CD4-positive, alpha-beta T cell treated with Interferon alpha-2 for 1 hour (primary cell): Measurements from ENCODE around the gene TTC22.

Experiments
- DNase-seq, 2 donors: peaks; one replicate each; pipeline ENCODE4 v3.0.0-alpha.2; 2020 to 2022

The TTC22 gene

DNA sequence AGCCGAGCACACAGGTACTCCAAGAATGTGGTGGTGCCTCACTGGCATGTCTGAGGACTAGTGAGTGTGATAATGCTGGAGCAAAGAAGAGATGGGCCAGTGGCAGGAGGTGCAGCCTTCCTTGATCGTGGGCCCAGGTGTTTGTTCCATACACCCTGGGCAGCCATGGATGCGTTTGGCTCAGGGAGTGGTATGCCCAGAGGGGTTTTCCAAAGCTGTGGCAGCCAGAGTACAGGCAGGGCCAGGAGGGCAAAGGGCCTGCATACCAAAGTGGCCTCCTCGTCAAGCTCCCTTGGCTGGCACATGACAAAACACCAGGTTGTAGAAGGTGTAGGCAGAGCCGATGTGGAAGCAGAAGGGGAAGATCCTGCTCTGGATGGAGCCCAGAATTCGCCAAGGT lies 55.8 kb downstream of the TTC22 start:
- DNase-seq = no peak

DNA sequence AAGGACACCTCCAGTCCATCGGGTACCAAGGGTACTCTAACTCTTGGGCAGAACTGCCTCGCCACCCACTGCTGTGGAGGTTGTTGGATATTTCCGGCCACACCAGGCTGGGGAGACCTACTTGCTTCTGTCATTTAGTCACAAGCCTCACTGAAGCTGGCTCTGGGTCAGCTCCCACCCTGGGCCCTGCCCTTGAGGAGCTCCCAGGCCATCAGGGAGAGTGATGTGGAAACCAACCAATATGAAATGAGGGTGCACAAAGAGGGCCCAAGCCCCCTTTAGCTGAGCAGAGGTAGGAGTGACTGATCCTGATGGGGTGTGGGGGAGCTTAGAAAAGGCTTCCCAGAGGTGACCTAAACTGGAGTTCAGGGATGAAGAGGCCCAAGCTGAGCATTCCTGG lies 56.4 kb downstream of the TTC22 start:
- DNase-seq = no peak

DNA sequence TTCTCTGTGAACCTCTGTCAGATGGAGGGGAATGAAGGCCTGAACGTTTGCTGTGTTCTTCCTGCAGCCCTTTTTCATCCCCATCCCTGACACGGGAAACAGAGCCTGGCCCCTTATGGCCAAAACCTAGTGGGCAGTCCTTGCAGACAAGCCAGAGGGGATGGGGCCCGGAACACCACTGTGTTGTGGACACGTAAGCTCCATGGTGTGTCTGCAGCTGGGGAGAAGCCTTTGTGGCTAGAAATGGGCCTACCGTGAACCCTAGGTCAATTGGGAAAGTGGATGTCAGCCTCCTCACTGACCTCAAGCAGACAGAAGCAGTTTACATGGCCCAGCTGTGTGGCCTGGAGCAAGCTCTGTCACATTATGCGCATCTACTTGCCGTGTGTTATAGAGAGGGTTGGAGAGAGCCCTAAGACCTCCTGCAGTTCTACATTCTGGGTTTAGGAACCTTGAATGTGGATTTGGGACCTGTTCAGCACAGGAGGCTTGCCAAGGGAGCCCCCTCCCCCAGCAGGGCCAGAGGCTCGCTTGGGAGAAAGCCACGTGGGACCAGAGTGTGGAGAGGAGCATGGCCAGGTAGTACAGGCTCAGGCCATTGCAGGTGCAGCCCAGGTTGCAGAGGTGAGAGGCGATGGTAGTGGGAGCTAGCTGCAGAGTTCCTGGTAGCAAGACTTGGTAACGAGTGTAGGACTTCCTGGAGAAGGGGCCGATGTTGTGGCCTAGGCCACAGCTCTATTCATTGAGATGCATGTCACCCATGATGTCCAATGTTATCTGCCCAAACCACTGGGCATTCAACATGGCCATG lies 57.5 kb downstream of the TTC22 start:
- no peak for DNase-seq

DNA sequence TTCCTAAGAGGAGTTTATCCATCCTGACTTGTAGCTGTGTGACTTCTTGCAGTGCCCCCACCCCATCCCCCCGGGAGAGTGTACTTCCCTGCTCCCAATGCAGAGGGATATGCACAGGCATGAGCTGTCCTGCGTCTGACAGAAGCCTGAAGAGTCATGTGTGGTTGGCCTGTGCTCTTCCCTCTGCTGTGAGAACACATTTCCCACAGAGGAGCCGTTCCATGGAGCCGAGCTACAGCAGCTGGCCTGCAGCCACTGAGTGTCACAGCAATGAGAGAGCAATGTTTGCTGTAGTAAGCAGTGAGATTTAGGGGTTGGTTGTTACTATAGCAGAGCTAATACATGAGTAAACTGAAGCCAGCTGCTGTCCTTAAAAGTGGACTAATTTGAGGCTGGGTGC lies 58.8 kb downstream of the TTC22 start:
- no peak for DNase-seq

DNA sequence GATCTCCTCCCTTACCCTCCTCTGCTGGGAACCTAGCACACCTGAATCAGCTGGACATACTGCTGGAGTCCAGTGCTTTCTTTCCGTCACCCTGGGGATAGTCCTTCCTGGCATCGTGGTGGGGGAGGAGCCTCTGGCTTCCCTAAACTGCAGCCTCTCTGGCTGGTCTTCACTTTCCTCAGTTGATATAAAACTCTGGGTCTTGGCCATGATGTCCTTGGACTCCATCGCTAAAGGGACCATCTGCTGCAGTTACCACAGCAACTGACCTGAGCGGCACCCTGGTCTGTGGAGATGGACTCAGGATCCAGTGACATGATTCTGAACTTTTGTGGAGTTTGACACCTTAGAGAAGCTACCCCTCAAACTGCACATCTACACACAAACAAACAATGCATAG lies 59.6 kb downstream of the TTC22 start:
- DNase-seq = no peak

DNA sequence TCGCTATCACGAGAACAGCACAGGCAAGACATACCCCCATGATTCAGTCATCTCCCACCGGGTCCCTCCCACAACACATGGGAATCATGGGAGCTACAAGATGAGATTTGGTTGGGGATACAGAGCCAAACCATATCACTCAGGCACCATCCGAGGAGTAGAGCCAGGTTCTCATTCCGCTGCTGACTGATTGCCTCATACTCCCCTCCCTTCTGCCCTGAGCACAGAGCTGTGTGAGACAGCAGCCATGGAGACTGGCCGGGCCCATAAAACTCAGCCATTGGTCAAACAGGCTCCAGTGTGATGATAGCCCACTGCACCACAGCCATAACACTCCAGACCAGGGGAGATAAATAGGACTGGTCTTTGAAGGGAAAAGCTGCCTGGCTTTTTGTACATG lies 62.9 kb downstream of the TTC22 start:
- no peak for DNase-seq

DNA sequence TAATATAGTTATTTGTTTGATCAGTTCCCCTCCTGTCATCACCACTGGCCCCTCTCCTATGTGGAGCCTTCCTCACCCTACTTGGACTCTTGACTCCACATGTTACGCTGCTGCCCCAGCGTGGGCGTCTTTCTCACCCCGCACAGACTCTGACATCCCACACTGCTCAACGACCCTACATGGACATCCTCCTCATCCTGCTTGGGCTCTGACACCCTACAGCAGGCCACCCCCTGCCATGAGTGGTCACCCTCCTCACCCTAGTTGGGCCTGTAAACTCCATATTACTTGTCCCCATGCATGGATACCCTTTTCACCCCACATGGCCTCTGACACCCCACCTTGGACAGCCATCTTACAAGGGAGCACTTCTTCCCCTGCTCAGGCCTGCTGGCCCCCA lies 64.4 kb downstream of the TTC22 start:
- DNase-seq = no peak
